ENCODE results near the gene PLCG2. TPM values are rescaled to one million over a fixed set of nuclear protein-coding genes. Genes with fewer than 3 reads are reported as not detected.

The PLCG2 gene
- total RNA-seq, 1 experiment from 2014 or later: 3.8 TPM

DNA sequence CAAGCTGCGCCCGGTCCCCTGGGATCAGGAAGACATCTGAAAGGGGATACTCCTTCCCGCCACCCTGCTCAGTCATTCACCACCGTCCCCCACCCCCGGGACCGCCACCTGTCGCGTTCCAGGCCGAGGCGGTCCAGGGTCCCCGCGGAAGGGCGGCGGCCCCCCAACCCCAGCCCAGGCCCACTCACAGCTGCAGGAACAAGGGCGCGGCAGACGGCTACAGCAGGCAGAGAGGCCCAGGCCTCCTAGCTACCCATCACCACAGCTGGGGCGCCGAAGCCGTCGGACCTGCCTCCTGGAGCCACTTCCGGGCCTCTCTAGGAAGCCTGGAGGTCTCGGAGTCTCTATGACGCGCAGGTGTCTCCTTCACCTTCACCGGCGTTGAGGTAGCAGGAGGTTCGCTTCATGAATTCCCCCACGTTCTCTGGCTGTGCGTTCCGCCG lies 232.1 kb downstream of the PLCG2 start, which contains the start of gene SDR42E1:
SDR42E1 (minus strand) TSS at position 272 of the 443 bp plus-strand sequence. CDS start 10,612 bp downstream, outside the sequence.
- in situ Hi-C loops (cut with HindIII; ENCODE audit: low pct_unique_long_range_greater_than_20kb, low sequenced_read_pairs): no loop called here
- no peak for DNase-seq (ENCODE audit: low read depth, low spot score)

Other genes starting within 250 kb of the PLCG2 start
- not detected in 2 replicates for gene SDR42E1, start 232.2 kb downstream of the PLCG2 start, total RNA-seq (2014; rRNA removed; shearing (Covaris generic))